ENCODE results near the gene IST1. TPM values are rescaled to one million over a fixed set of nuclear protein-coding genes. Genes with fewer than 3 reads are reported as not detected.
"Not testable (repeated sequence)": the region's sequence is repeated elsewhere in the genome, so short reads cannot be mapped to it uniquely, and the experiment has no call there.

Gene IST1
- total RNA-seq, 1 donor from 2014 or later: 157 TPM

- H3K27me3 ChIP-seq (ENCODE audit: control insufficient read depth, insufficient read depth, low read length): no peaks in the 10 kb centered on the region
- H3K36me3 ChIP-seq (ENCODE audit: control insufficient read depth, insufficient read depth, low read length): no peaks in the 10 kb centered on the region
- H3K4me3 ChIP-seq (ENCODE audit: low read depth, low read length): no peak overlapping the region
- DNase-seq (ENCODE audit: low read depth) (no peak), FAIRE-seq (no peak)
- no peak for TF ChIP-seq CTCF (IDR thresholded peaks at IDR 0.05; ENCODE audit: insufficient read depth, low read length, severe bottlenecking)
Measured at GRCh38 chr16:71903608-71904007, 8.3 kb downstream of the IST1 start.

DNA sequence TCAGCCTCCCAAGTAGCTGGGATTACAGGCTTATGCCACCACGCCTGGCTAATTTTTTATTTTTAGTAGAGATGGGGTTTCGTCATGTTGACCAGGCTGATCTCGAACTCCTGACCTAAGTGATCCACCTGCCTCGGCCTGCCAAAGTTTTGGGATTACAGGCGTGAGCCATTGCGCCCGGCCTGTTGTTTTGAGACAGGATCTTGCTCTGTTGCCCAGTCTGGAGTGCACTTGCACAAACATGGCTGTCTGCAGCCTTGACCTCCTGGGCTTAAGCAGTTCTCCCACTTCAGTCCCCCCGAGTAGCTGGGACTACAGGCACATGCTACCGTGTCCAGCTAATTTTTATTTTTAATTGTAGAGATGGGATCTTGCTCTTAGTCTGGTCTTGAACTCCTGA lies 8.9 kb downstream of the IST1 start:
- Histone ChIP-seq H3K27me3 (ENCODE audit: control insufficient read depth, insufficient read depth, low read length) (no peaks in the 10 kb centered on the region), H3K4me3 (ENCODE audit: low read depth, low read length) (no peak overlapping the region), H3K36me3 (ENCODE audit: control insufficient read depth, insufficient read depth, low read length) (peaks cover 2% of the 10 kb centered on the region)
- FAIRE-seq: no peak
- DNase-seq (ENCODE audit: low read depth): no peak
- TF ChIP-seq CTCF (IDR thresholded peaks at IDR 0.05; ENCODE audit: insufficient read depth, low read length, severe bottlenecking): no peak

DNA sequence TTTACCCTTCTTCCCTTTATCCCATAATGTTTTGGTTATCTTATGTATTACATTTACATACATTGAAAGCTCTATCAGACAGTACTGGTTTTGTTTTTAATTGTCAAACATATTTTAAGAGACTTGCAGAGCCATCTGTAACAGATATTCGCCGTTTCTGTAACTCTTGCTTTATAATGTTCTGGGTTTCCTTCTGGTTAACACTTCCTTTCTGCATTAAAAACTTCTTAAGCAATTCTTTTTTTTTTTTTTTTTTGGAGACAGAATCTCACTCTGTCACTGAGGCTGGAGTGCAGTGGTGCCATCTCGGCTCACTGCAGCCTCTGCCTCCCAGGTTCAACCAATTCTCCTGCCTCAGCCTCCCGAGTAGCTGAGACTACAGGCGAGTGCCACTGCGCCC lies 10.4 kb downstream of the IST1 start:
- H3K27me3 ChIP-seq (ENCODE audit: control insufficient read depth, insufficient read depth, low read length); DNase-seq (ENCODE audit: low read depth); H3K4me3 ChIP-seq (ENCODE audit: low read depth, low read length); FAIRE-seq; H3K36me3 ChIP-seq (ENCODE audit: control insufficient read depth, insufficient read depth, low read length): not testable (repeated sequence)

DNA sequence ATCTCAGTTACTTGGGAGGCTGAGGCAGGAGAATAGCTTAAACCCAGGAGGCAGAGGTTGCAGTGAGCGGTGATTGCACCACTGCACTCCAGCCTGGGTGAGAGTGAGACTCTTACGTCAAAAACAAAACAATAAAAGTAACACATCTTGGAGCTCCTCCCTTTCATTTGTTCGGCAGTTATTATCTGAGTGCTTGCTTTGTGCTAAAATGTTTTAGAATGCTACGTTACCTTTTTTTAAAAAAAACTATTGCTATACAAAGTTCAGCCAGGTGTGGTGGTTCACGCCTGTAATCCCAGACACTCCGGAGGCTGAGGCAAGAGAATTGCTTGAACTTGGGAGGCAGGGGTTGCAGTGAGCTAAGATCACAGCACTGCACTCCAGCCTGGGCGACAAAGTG lies 15.8 kb downstream of the IST1 start:
- no peak for TF ChIP-seq CTCF (IDR thresholded peaks at IDR 0.05; ENCODE audit: insufficient read depth, low read length, severe bottlenecking)
- H3K36me3 ChIP-seq (ENCODE audit: control insufficient read depth, insufficient read depth, low read length): peaks cover 5% of the 10 kb centered on the region
- H3K27me3 ChIP-seq (ENCODE audit: control insufficient read depth, insufficient read depth, low read length): no peaks in the 10 kb centered on the region
- FAIRE-seq: no peak
- no peak overlapping the region for H3K4me3 ChIP-seq (ENCODE audit: low read depth, low read length)
- DNase-seq (ENCODE audit: low read depth): no peak

DNA sequence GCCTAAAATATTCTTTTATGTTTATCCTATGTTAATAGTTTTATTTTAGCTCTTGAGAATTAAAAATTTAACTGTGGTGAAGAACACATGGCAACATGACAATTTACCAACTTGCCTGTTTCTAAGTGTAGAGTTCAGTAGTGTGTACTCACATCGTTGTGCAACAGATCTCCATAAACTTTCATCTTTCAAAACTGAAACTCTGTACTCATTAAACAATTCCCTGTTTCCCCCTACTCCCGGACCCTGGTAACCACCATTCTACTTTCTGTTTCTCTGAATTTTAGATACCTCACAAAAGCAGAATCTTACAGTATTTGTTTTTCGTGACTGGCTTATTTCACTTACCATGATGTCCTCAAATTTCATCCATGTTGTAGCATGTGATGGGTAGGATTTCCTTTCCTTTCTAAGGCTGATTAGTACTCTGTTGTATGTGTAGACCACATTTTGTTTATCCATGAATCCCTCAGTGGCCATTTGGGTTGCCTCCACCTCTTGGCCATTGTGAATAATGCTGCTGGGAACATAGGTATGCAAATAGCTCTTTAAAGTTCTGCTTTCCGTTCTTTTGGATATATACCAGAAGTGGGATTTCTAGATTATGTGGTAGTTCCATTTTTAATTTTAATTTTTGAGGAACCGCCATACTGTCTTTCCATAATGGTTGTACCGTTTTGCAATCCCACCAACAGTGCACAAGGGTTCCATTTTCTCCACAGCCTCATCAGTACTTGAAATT lies 17.4 kb downstream of the IST1 start:
- Histone ChIP-seq H3K36me3 (ENCODE audit: control insufficient read depth, insufficient read depth, low read length) (peaks cover 11% of the 10 kb centered on the region), H3K4me3 (ENCODE audit: low read depth, low read length) (no peak overlapping the region), H3K27me3 (ENCODE audit: control insufficient read depth, insufficient read depth, low read length) (no peaks in the 10 kb centered on the region)
- no peak for FAIRE-seq
- TF ChIP-seq CTCF (IDR thresholded peaks at IDR 0.05; ENCODE audit: insufficient read depth, low read length, severe bottlenecking): no peak
- DNase-seq (ENCODE audit: low read depth): no peak

DNA sequence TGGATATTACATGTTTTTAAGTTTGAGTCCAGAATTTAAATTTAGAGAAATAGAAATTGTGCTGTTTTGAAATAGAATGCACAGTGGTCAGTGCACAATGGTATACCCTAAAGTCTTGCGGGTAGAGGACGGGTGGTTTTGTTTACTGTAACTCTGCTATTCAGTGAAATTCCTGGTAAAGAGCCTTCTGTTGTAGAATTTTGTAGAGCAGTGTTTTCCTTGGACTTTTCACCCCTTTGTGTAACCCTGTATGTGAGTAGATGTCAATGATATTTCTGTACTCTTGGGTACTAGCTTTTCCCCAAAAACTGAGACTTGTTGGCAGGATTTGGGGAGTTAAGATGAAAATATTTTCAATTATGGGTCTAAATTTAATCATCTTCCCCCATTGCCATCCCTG lies 19.5 kb downstream of the IST1 start:
- DNase-seq (ENCODE audit: low read depth) (no peak), FAIRE-seq (no peak)
- H3K27me3 ChIP-seq (ENCODE audit: control insufficient read depth, insufficient read depth, low read length): no peaks in the 10 kb centered on the region
- no peak overlapping the region for H3K4me3 ChIP-seq (ENCODE audit: low read depth, low read length)
- TF ChIP-seq CTCF (IDR thresholded peaks at IDR 0.05; ENCODE audit: insufficient read depth, low read length, severe bottlenecking): no peak
- peaks cover 19% of the 10 kb centered on the region for H3K36me3 ChIP-seq (ENCODE audit: control insufficient read depth, insufficient read depth, low read length)

Measured in bronchial epithelial cell (primary cell).